ENCODE data around the gene NBEA. TPM values are rescaled to one million over a fixed set of nuclear protein-coding genes. Genes with fewer than 3 reads are reported as not detected.
A peak's percentile ranks its signal among the peaks of the same experiment; 100 is the strongest.
"Not testable (repeated sequence)": the region's sequence is repeated elsewhere in the genome, so short reads cannot be mapped to it uniquely, and the experiment has no call there.

Gene NBEA
- polyA plus RNA-seq, 3 donors = 17.7 to 21.6 (median 18.3) TPM

GRCh38 chr13:35618565-35619083 is 676.6 kb downstream of the NBEA start:
- no peak for DNase-seq (ENCODE audit: low read depth in 3 of 3, low spot score in 2 of 3)

- no peak for DNase-seq (ENCODE audit: low read depth in 3 of 3, low spot score in 2 of 3)
These were observed 679.9 kb downstream of the NBEA start for GRCh38 chr13:35621989-35622388.

GRCh38 chr13:35629026-35629425 is 687.0 kb downstream of the NBEA start:
- no peak for DNase-seq (ENCODE audit: low read depth in 3 of 3, low spot score in 2 of 3)

GRCh38 chr13:35630551-35631275 is 688.6 kb downstream of the NBEA start:
- peak in 2 of 3 donors; percentile 3 to 4 for DNase-seq (ENCODE audit: low read depth in 3 of 3, low spot score in 2 of 3)

GRCh38 chr13:35631666-35632065 is 689.6 kb downstream of the NBEA start:
- DNase-seq (ENCODE audit: low read depth in 3 of 3, low spot score in 2 of 3) = no peak

GRCh38 chr13:35643625-35644024 is 701.6 kb downstream of the NBEA start:
- no peak for DNase-seq (ENCODE audit: low read depth in 3 of 3, low spot score in 2 of 3)

GRCh38 chr13:35646056-35646774 is 704.1 kb downstream of the NBEA start:
- no peak for DNase-seq (ENCODE audit: low read depth in 3 of 3, low spot score in 2 of 3)

- peak in 2 of 3 donors; percentile 1 to 4 for DNase-seq (ENCODE audit: low read depth in 3 of 3, low spot score in 2 of 3)
These were observed 706.1 kb downstream of the NBEA start for GRCh38 chr13:35648201-35648600.

GRCh38 chr13:35649162-35649561 is 707.1 kb downstream of the NBEA start:
- no peak for DNase-seq (ENCODE audit: low read depth in 3 of 3, low spot score in 2 of 3)

GRCh38 chr13:35659796-35660195 is 717.7 kb downstream of the NBEA start:
- DNase-seq (ENCODE audit: low read depth in 3 of 3, low spot score in 2 of 3) = no peak

GRCh38 chr13:35664747-35665146 is 722.7 kb downstream of the NBEA start:
- DNase-seq (ENCODE audit: low read depth in 3 of 3, low spot score in 2 of 3) = no peak

- DNase-seq (ENCODE audit: low read depth in 3 of 3, low spot score in 2 of 3) = no peak
These were observed 727.3 kb downstream of the NBEA start for GRCh38 chr13:35669321-35669720.

- no peak for DNase-seq (ENCODE audit: low read depth in 3 of 3, low spot score in 2 of 3)
These were observed 730.5 kb downstream of the NBEA start for GRCh38 chr13:35672611-35673010.

- DNase-seq (ENCODE audit: low read depth in 3 of 3, low spot score in 2 of 3) = no peak
These were observed 733.6 kb downstream of the NBEA start for GRCh38 chr13:35675651-35676050.

GRCh38 chr13:35677863-35678262 is 735.8 kb downstream of the NBEA start:
- not testable (repeated sequence) for DNase-seq (ENCODE audit: low read depth in 3 of 3, low spot score in 2 of 3)

GRCh38 chr13:35681685-35682084 is 739.6 kb downstream of the NBEA start:
- DNase-seq (ENCODE audit: low read depth in 3 of 3, low spot score in 2 of 3) = no peak

- no peak for DNase-seq (ENCODE audit: low read depth in 3 of 3, low spot score in 2 of 3)
These were observed 742.4 kb downstream of the NBEA start for GRCh38 chr13:35684432-35684831.

- DNase-seq (ENCODE audit: low read depth in 3 of 3, low spot score in 2 of 3) = no peak
These were observed 745.3 kb downstream of the NBEA start for GRCh38 chr13:35687336-35687735.

GRCh38 chr13:35690581-35691207 is 748.6 kb downstream of the NBEA start:
- no peak for DNase-seq (ENCODE audit: low read depth in 3 of 3, low spot score in 2 of 3)

GRCh38 chr13:35693134-35693784 is 751.2 kb downstream of the NBEA start:
- DNase-seq (ENCODE audit: low read depth in 3 of 3, low spot score in 2 of 3) = no peak

GRCh38 chr13:35694031-35694430 is 752.0 kb downstream of the NBEA start:
- DNase-seq (ENCODE audit: low read depth in 3 of 3, low spot score in 2 of 3) = no peak
